H9 (cell line): ENCODE measurements around the gene CA9. TPM values are rescaled to one million over a fixed set of nuclear protein-coding genes. Genes with fewer than 3 reads are reported as not detected.

ENCODE experiments used
- DNase-seq: peaks from one replicate; pipeline ENCODE4 v3.0.0-alpha.2; 2017
- H2AFZ ChIP-seq: one replicate; pipeline ENCODE4 v1.6.1; 2013; ENCODE audit warnings: mild to moderate bottlenecking, low read length, control low read depth, moderate library complexity
- H2AK5ac ChIP-seq: 2 replicates; pipeline ENCODE4 v1.6.1; 2013; ENCODE audit warnings: low read length, control low read depth, mixed read lengths; ENCODE audit not compliant: insufficient read length
- H2BK120ac ChIP-seq: one replicate; pipeline ENCODE4 v1.6.1; 2013; ENCODE audit warnings: low read depth, mild to moderate bottlenecking, low read length, control low read depth, inconsistent platforms; ENCODE audit not compliant: poor library complexity, severe bottlenecking
- H2BK12ac ChIP-seq: 2 replicates; pipeline ENCODE4 v1.6.1; 2013; ENCODE audit warnings: low read length, control low read depth, mixed read lengths, low read depth; ENCODE audit not compliant: insufficient read length
- H2BK15ac ChIP-seq: 2 replicates; pipeline ENCODE4 v1.6.1; 2013; ENCODE audit warnings: low read depth, low read length, control low read depth
- H2BK20ac ChIP-seq: one replicate; pipeline ENCODE4 v1.6.1; 2013; ENCODE audit warnings: low read depth, mild to moderate bottlenecking, low read length, control low read depth, inconsistent platforms; ENCODE audit not compliant: poor library complexity, severe bottlenecking
- H2BK5ac ChIP-seq: 2 replicates; pipeline ENCODE4 v1.6.1; 2013; ENCODE audit warnings: low read length, control low read depth, mixed read lengths; ENCODE audit not compliant: insufficient read length
- H3K14ac ChIP-seq: 2 replicates; pipeline ENCODE4 v1.6.1; 2013; ENCODE audit warnings: low read length, control low read depth; ENCODE audit not compliant: insufficient read depth
- H3K18ac ChIP-seq: 2 replicates; pipeline ENCODE4 v1.6.1; 2013; ENCODE audit warnings: low read depth, mild to moderate bottlenecking, mixed read lengths, low read length, control low read depth; ENCODE audit not compliant: insufficient read length
- H3K23ac ChIP-seq: 2 replicates; pipeline ENCODE4 v1.6.1; 2013; ENCODE audit warnings: low read length, control low read depth, mixed read lengths, low read depth; ENCODE audit not compliant: insufficient read length
- H3K23me2 ChIP-seq: 2 replicates; pipeline ENCODE4 v1.6.1; 2013; ENCODE audit warnings: low read depth, mild to moderate bottlenecking, mixed read lengths, low read length, control low read depth; ENCODE audit not compliant: insufficient read length, poor library complexity, severe bottlenecking
- H3K27ac ChIP-seq: 2 replicates; pipeline ENCODE4 v1.5.1; 2013; ENCODE audit warnings: low read length, control low read depth, mixed read lengths, low read depth; ENCODE audit not compliant: insufficient read length
- H3K27me3 ChIP-seq: 2 replicates; pipeline ENCODE4 v1.6.1; 2013; ENCODE audit warnings: low read length, control low read depth, inconsistent platforms; ENCODE audit not compliant: insufficient read depth
- H3K4ac ChIP-seq: 2 replicates; pipeline ENCODE4 v1.6.1; 2013; ENCODE audit warnings: low read depth, mild to moderate bottlenecking, control low read depth, inconsistent platforms, low read length, moderate library complexity
- H3K4me1 ChIP-seq: 2 replicates; pipeline ENCODE4 v1.6.1; 2013; ENCODE audit warnings: low read length, control low read depth, inconsistent platforms; ENCODE audit not compliant: insufficient read depth
- H3K4me2 ChIP-seq: 2 replicates; pipeline ENCODE4 v1.6.1; 2013; ENCODE audit warnings: low read length, control low read depth, mixed read lengths; ENCODE audit not compliant: insufficient read length, insufficient read depth
- H3K56ac ChIP-seq: 2 replicates; pipeline ENCODE4 v1.6.1; 2013; ENCODE audit warnings: low read depth, mild to moderate bottlenecking, mixed read lengths, low read length, control low read depth; ENCODE audit not compliant: insufficient read length
- H3K79me1 ChIP-seq: 2 replicates; pipeline ENCODE4 v1.6.1; 2013; ENCODE audit warnings: low read depth, mild to moderate bottlenecking, moderate library complexity, low read length, control low read depth, inconsistent platforms; ENCODE audit not compliant: insufficient read depth, poor library complexity, severe bottlenecking
- H3K79me2 ChIP-seq: 2 replicates; pipeline ENCODE4 v1.6.1; 2013; ENCODE audit warnings: low read length, control low read depth, inconsistent platforms; ENCODE audit not compliant: insufficient read depth
- H3K9ac ChIP-seq: 2 replicates; pipeline ENCODE4 v1.6.1; 2013; ENCODE audit warnings: low read length, control low read depth, mixed read lengths; ENCODE audit not compliant: insufficient read length; ENCODE audit errors: extremely low read depth
- H3K9me3 ChIP-seq: one replicate; pipeline ENCODE4 v1.6.1; 2013; ENCODE audit warnings: low read depth, low read length, inconsistent platforms; ENCODE audit not compliant: control insufficient read depth
- H3T11ph ChIP-seq: one replicate; pipeline ENCODE4 v1.6.1; 2013; ENCODE audit warnings: mild to moderate bottlenecking, low read length, control low read depth, inconsistent platforms
- H4K20me1 ChIP-seq: one replicate; pipeline ENCODE4 v1.6.1; 2013; ENCODE audit not compliant: control insufficient read depth, insufficient read length, insufficient read depth
- H4K5ac ChIP-seq: 2 replicates; pipeline ENCODE4 v1.6.1; 2013; ENCODE audit warnings: low read depth, mild to moderate bottlenecking, mixed read lengths, low read length, control low read depth; ENCODE audit not compliant: insufficient read length
- H4K8ac ChIP-seq: replicated peaks from 2 replicates; pipeline ENCODE4 v1.6.1; 2013; ENCODE audit warnings: low read length, control low read depth, mixed read lengths, low read depth; ENCODE audit not compliant: insufficient read length
- H4K91ac ChIP-seq: 2 replicates; pipeline ENCODE4 v1.6.1; 2013; ENCODE audit warnings: low read depth, mild to moderate bottlenecking, moderate library complexity, mixed read lengths, low read length, control low read depth; ENCODE audit not compliant: insufficient read length
- H3K27ac Mint-ChIP-seq, 3 experiments: 2 replicates in 2 of 3; 3 replicates in 1 of 3; pipeline ENCODE4 v1.8.0; 2020 to 2021; ENCODE audit warnings: mixed read lengths in 3 of 3, mild to moderate bottlenecking in 1 of 3, moderate library complexity in 1 of 3
- H3K27me3 Mint-ChIP-seq: 2 replicates; pipeline ENCODE4 v1.8.0; 2021; ENCODE audit warnings: low read depth, mild to moderate bottlenecking, moderate library complexity, mixed read lengths
- H3K36me3 Mint-ChIP-seq, 3 experiments: 2 replicates in 2 of 3; 3 replicates in 1 of 3; pipeline ENCODE4 v1.8.0; 2020 to 2021; ENCODE audit warnings: low read depth in 3 of 3, mixed read lengths in 3 of 3; ENCODE audit not compliant: insufficient read depth in 1 of 3
- H3K4me1 Mint-ChIP-seq, 2 experiments: 2 replicates each; pipeline ENCODE4 v1.8.0; 2020; ENCODE audit warnings: mixed read lengths in 2 of 2
- H3K4me3 Mint-ChIP-seq, 2 experiments: 2 replicates in 1 of 2; 3 replicates in 1 of 2; pipeline ENCODE4 v1.8.0; 2020 to 2021; ENCODE audit warnings: mild to moderate bottlenecking in 2 of 2, mixed read lengths in 2 of 2, moderate library complexity in 1 of 2
- H3K9me3 Mint-ChIP-seq, 2 experiments: 2 replicates in 1 of 2; 3 replicates in 1 of 2; pipeline ENCODE4 v1.8.0; 2020; ENCODE audit warnings: mild to moderate bottlenecking in 2 of 2, mixed read lengths in 2 of 2, moderate library complexity in 1 of 2
- CTCF ChIP-seq: fragments of 200-600 bp; sonication (generic); conservative IDR thresholded peaks from 3 replicates; pipeline ENCODE4 v1.8.0; 2021; ENCODE audit warnings: antibody characterized with exemption, mild to moderate bottlenecking
- WGBS: extraction: QIAGEN DNeasy Blood & Tissue Kit; methylation state at CpG from one replicate; pipeline ENCODE4 v1.1.7; 2013; ENCODE audit warnings: missing lambda C conversion rate, low lambda C conversion rate, mixed read lengths; ENCODE audit not compliant: insufficient read length; ENCODE audit errors: extremely low coverage; 5-methylcytosine and 5-hydroxymethylcytosine counted together
- total RNA-seq: library from RNA; stranded (reverse); gene quantifications from 2 replicates; pipeline ENCODE4 v1.2.1, GENCODE V29; 2021

CA9 gene
- total RNA-seq, 1 experiment from 2014 or later = 0.94 TPM

DNA sequence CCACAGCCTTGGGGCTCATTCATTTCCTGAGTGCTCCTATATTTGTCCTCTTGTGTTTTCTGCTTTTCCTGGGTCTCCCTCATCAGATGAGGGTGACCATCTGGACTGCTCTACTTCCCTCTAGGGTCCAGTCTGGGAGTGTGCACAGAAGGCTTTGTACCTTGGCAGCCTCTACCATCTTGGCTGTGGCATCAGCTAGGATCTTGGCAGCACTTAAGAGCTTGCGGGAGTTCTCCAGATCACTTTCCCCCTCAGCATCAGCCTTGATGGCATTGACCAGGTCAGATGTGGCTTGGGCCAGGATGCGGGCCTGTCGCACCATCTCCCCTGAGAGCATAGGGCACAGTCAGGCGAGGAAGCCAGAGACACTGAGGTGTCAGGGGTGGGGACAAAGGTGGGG, 42.5 kb downstream of the CA9 start:
- Mint-ChIP-seq H3K4me1 (peaks cover 0 to 9% of the 10 kb centered on the region in 2 experiments; a peak in 2 of 4 replicates), H3K4me3 (no peak overlapping the region), H3K9me3 (no peaks in the 10 kb centered on the region), H3K27ac (peak overlapping the region in 1 of 3 experiments; percentile 88; a peak in 3 of 7 replicates), H3K27me3 (no peaks in the 10 kb centered on the region; the same call in 1 of the 2 replicates), H3K36me3 (peaks cover 48 to 97% (median 90%) of the 10 kb centered on the region in 3 experiments)
- no peak overlapping the region for H2AFZ ChIP-seq
- H2BK5ac ChIP-seq = no peak overlapping the region
- WGBS = no CpG with 5 or more reads among the region's 4 CpGs
- no peak overlapping the region for H3K56ac ChIP-seq
- H4K20me1 ChIP-seq = no peaks in the 10 kb centered on the region
- no peak overlapping the region for H3K14ac ChIP-seq
- no peak overlapping the region for H3K4me2 ChIP-seq
- H3K4ac ChIP-seq = no peak overlapping the region
- no peak overlapping the region for H2BK12ac ChIP-seq
- no peaks in the 10 kb centered on the region for H3K79me2 ChIP-seq
- TF ChIP-seq CTCF = no peak
- DNase-seq = no peak
- no peak overlapping the region for H2BK20ac ChIP-seq
- H2AK5ac ChIP-seq = no peak overlapping the region
- no peak overlapping the region for H3K23ac ChIP-seq
- H3K18ac ChIP-seq = no peak overlapping the region
- H2BK15ac ChIP-seq = no peak overlapping the region
- H3K4me1 ChIP-seq = no peaks in the 10 kb centered on the region
- H3K27ac ChIP-seq = no peak overlapping the region
- no peaks in the 10 kb centered on the region for H3K9me3 ChIP-seq
- no peak overlapping the region for H2BK120ac ChIP-seq
- no peaks in the 10 kb centered on the region for H3K27me3 ChIP-seq
- H3K9ac ChIP-seq = no peak overlapping the region
- no peaks in the 10 kb centered on the region for H3K79me1 ChIP-seq
- no peak overlapping the region for H4K8ac ChIP-seq
- H4K91ac ChIP-seq = no peak overlapping the region
- no peaks in the 10 kb centered on the region for H3K23me2 ChIP-seq
- no peak overlapping the region for H3T11ph ChIP-seq
- no peak overlapping the region for H4K5ac ChIP-seq
